SK-N-MC (cell line): ENCODE data around the gene PREX1.

ENCODE experiments used
- EZH2 ChIP-seq: fragments of 200-600 bp; sonication (generic); IDR thresholded peaks from one replicate; pipeline ENCODE4 v1.6.1; 2017; ENCODE audit warnings: antibody characterized with exemption
- FOXP2 ChIP-seq: optimal IDR thresholded peaks from 2 replicates; pipeline ENCODE3; 2011; ENCODE audit warnings: mild to moderate bottlenecking, moderate library complexity; ENCODE audit not compliant: insufficient read depth; ENCODE audit errors: extremely low read length, control extremely low read depth
- POLR2AphosphoS5 ChIP-seq: IDR thresholded peaks from 2 replicates; pipeline ENCODE4 v1.6.1; 2012; ENCODE audit warnings: mild to moderate bottlenecking, low read depth, low read length, borderline replicate concordance

- TF ChIP-seq POLR2AphosphoS5 (no peak), EZH2 (no peak), FOXP2 (no peak)
These were observed 157.7 kb downstream of the PREX1 start for GRCh38 chr20:48669946-48670605.
